Suppressor macrophage (primary cell): Measurements from ENCODE around the gene ITPKC.
A peak's percentile ranks its signal among the peaks of the same experiment; 100 is the strongest.

Experiments
- DNase-seq, 4 experiments: peaks; one replicate each; pipeline ENCODE4 v3.0.0-alpha.2; 2020 to 2022

ITPKC gene

GRCh38 chr19:40690693-40691420 is 26.1 kb upstream of the ITPKC start:
- peak; percentile 94 to 98 (median 96) for DNase-seq

- no peak for DNase-seq
These were observed 25.3 kb upstream of the ITPKC start for GRCh38 chr19:40691421-40692211.

DNA sequence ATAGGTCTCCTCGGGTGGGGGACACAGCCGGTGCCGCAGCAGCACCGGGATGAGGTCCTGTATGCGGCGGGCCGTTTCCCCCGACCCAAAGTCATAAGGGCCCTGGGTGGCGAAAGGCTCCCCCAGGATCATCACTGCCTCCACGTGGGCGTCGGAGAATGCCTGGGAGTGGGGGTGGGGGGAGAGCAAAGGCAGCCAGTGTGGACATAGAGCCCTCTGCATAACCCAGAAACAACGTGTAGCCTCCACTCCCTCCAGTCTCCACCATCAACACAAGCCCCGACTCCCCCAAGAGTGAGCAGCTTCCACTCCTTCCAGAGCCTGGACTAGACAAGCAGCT is 24.7 kb upstream of the ITPKC start:
- no peak for DNase-seq

DNA sequence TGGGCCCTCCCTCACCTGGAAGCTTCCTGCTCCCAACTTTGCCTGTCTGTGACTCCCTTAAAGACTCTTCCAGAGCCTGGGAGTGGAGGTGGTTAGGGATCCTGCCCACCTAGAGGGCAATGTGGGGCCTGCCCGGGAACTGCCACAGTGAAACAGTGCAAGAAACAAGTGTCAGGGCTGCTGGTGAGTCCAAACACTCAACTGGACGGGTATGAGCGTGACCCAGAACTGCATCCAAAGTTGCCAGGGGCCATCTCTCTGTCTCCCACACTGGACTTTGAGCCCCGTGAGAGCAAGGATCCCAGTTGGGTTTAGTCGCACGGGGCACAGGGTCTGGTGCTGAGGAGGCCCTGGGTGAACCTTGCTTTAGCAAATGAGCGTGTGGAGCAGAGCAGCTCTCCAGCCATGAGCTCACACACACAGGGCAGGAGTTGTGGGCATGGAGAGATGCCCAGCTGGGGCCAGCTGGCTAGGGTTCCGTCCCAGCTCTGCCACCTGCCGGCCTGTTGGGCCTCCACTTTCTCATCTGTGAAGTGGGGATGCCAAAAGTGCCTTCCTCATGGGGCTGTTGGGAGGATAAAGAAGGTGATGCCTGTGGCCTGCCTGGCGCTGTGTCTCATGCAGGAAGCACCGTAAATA is 23.6 kb upstream of the ITPKC start:
- DNase-seq = no peak

GRCh38 chr19:40693896-40694295 is 23.0 kb upstream of the ITPKC start:
- DNase-seq = no peak

DNA sequence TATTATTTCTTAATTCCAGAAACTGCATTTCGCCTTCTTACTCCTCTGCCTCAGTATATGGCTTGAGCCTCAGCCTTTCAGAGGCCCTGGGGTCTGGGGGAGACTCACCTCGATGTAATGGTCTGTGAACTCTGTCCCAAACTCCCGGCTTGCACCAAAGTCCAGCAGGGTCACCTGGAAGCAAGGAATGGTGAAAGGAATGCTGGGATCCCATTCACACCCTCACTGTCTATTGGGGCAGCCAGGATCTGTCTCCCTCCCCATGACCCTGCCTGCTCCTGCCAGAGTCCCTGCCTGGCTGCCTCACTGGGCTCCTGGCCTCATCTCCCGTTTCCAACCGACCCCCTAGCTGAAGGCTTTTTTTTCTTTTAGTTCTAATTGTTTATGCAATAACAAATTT is 21.0 kb upstream of the ITPKC start:
- no peak for DNase-seq

GRCh38 chr19:40697007-40697406 is 19.9 kb upstream of the ITPKC start:
- no peak for DNase-seq

GRCh38 chr19:40700083-40700482 is 16.8 kb upstream of the ITPKC start:
- no peak for DNase-seq

GRCh38 chr19:40701758-40702157 is 15.2 kb upstream of the ITPKC start:
- DNase-seq = no peak

DNA sequence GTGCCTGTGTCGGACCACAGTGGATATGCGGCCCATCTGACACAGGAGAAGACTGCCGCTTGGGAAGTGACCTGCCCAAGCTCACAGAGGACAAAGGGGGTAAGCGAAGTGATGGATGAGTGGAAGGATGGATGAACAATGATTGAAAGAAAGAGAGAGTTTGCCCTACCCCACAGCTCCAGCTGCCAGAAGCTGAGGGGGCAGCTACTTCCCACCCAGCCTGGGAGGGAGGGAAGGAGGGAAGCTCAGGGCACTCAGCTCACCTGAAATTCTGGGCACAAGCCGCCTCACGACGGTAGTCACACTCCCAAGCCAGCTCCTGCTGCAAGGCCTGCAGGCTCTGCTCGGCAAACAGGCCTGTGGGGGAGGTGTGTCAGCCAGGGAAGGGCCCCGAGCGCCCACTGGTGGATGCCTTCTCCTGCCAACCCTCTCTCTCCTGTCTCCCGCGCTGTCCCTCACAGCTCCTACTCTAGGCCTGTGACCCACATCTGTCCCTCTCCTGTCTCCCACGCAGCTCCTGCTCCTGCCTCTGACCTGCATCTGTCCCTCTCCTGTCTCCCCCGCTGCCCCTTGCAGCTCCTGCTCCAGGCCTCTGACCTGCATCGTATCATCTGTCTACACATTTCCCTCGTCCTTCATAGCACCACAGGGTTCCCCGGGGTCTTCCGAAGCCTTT is 14.4 kb upstream of the ITPKC start:
- DNase-seq = peak in 1 of 4 experiments; percentile 25

- DNase-seq = no peak
These were observed 13.7 kb upstream of the ITPKC start for GRCh38 chr19:40703029-40703755.

- no peak for DNase-seq
These were observed 12.2 kb upstream of the ITPKC start for GRCh38 chr19:40704491-40705361.

DNA sequence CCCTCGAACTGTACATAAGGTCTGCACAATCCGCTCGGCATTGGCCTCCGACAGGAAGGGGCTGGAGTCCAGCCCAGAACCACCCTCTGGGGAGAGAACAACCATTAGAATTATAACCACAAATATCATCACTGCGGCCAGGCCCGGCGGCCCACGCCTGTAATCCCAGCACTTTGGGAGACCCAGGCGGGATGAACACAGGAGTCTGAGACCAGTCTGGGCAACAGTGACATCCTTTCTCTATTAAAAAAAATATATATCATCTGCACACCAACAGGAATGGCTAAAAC is 11.6 kb upstream of the ITPKC start:
- DNase-seq = no peak

DNA sequence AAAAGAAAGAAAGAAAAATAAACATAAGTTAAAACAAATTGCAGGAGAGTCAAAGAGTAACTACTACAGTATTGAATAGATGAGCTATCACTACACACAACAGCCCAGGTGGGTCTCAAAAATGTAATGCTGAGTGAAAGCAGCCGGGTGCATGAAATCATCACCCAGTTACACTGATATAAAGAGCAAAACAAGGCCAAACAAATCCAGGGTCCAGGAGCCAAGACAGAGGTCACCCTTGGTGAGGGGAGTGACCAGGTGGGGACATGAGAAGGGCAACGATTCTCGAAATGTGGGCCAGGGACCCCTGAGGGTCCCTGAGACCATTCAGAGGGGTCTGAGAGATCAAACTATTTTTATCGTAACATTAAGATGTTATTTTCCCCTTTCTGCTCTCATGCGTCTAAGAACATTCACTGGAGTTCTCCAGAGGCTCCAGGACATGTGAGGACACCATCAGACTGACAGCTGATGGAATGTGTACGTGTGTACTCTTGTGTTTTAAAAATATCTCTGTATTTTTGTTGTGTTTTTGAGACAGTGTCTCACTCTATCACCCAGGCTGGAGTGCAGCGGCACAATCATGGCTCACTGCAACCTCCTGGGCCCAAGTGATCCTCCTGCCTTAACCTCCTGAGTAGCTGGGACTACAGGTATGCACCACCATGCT is 10.8 kb upstream of the ITPKC start:
- no peak for DNase-seq

GRCh38 chr19:40707615-40708014 is 9.3 kb upstream of the ITPKC start:
- DNase-seq = no peak

- no peak for DNase-seq
These were observed 7.1 kb upstream of the ITPKC start for GRCh38 chr19:40709817-40710216.

- DNase-seq = no peak
These were observed 3.0 kb upstream of the ITPKC start for GRCh38 chr19:40713939-40714338.

DNA sequence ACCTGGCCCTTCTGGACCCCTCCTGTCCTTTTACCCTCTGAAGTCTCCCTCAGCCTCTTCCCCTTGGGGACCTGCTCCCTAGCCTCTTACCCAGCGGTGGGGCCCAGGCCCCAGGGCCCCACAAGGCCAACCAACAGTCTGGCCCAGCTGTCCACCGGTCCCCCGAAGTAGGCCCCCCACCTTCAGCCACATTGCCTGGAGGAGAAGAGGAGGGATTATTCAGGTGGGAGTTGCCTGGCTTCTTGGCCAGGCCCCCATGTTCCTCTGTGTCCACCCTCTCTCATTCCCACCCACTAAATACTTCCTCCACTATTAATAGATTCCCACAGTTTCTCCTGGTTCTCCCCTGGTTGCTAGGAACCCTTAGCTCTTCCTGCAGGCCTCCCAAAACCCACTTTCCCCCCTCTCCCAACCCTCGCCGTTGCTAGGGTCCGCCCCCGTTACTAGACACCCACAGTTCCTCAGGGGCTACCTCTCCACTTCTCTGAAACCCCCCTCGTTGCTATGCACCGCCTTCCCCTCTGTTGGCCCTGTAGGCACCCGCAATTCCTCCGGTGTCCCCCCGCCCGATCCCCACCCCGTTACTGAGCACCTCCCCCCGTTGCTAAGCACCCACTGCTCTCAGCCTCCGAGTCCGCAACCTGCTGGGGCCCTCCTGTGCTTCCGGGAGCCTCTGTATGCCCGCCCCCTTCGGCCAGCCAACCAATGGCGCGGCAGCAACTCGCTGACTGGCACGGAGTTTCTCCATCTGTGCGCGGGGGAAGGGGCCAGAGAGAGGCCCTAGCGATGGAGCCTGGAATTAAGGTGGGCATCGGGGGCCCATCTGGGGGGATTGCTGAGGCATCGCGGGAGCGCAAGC is 2.2 kb upstream of the ITPKC start:
- DNase-seq = peak; percentile 89 to 94 (median 92)

DNA sequence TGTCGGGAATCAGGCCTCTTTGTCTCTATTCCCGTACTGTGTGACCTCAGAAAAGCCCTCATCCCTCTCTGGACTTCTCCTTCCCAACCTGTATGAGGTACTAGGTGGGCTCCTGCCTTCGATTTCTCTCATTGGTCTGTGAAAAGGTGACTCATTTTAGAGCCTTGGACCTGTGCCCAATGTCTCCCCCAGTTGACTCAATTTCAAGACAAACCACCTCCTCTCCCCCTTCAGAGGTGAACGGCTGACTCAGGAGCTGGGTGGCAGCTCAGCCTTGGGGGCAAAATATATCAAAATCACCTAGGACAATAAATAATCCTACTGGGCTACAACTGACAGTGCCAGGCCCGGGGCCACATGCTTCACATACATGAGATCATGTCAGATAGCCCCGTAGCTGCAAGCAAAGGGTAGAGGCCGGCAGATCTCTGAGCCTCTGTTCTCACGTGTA is 856 bp upstream of the ITPKC start:
- no peak for DNase-seq

GRCh38 chr19:40717325-40717879 is 490 bp downstream of the ITPKC start:
- DNase-seq = peak in 1 of 4 experiments; percentile 6
